Measurements from ENCODE around the gene SHH. TPM values are rescaled to one million over a fixed set of nuclear protein-coding genes. Genes with fewer than 3 reads are reported as not detected.

Gene SHH
- total RNA-seq, 4 donors from 2014 or later: not detected

- no peak for DNase-seq
- no peak overlapping the region for H3K4me3 ChIP-seq
- H3K36me3 ChIP-seq: peaks cover 14 to 99% (median 25%) of the 10 kb centered on the region in 3 donors
- intact Hi-C loops (cut with DNase I): loop anchor here (10.0 kb wide), 1 partner anchor 172 kb away; no protein-coding TSS in a partner anchor
- H3K27me3 ChIP-seq: no peaks in the 10 kb centered on the region
- no peaks in the 10 kb centered on the region for H3K4me1 ChIP-seq
- H3K9me3 ChIP-seq: no peaks in the 10 kb centered on the region
- WGBS, 2 donors: 86 to 89% methylated on average over 5 of the region's 8 CpGs
- TF ChIP-seq POLR2A (IDR thresholded peaks at IDR 0.05): no peak
- TF ChIP-seq, protein P1, sequence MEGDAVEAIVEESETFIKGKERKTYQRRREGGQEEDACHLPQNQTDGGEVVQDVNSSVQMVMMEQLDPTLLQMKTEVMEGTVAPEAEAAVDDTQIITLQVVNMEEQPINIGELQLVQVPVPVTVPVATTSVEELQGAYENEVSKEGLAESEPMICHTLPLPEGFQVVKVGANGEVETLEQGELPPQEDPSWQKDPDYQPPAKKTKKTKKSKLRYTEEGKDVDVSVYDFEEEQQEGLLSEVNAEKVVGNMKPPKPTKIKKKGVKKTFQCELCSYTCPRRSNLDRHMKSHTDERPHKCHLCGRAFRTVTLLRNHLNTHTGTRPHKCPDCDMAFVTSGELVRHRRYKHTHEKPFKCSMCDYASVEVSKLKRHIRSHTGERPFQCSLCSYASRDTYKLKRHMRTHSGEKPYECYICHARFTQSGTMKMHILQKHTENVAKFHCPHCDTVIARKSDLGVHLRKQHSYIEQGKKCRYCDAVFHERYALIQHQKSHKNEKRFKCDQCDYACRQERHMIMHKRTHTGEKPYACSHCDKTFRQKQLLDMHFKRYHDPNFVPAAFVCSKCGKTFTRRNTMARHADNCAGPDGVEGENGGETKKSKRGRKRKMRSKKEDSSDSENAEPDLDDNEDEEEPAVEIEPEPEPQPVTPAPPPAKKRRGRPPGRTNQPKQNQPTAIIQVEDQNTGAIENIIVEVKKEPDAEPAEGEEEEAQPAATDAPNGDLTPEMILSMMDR (IDR thresholded peaks at IDR 0.05): no peak
- no peak overlapping the region for H3K27ac ChIP-seq
These were observed 35.7 kb downstream of the SHH start for GRCh38 chr7:155776606-155777005.

- no peak for DNase-seq
- H3K27ac ChIP-seq: no peak overlapping the region
- peaks cover 14 to 99% (median 25%) of the 10 kb centered on the region in 3 donors for H3K36me3 ChIP-seq
- no peak overlapping the region for H3K4me3 ChIP-seq
- H3K27me3 ChIP-seq: no peaks in the 10 kb centered on the region
- no peak for TF ChIP-seq POLR2A (IDR thresholded peaks at IDR 0.05)
- TF ChIP-seq, protein P1 (IDR thresholded peaks at IDR 0.05): no peak
- no peaks in the 10 kb centered on the region for H3K9me3 ChIP-seq
- intact Hi-C loops (cut with DNase I): loop anchor here (10.0 kb wide), 1 partner anchor 171 kb away; no protein-coding TSS in a partner anchor
- H3K4me1 ChIP-seq: no peaks in the 10 kb centered on the region
- 76 to 86% methylated on average over 3 to 7 of the region's 7 CpGs for WGBS, 2 donors
These were observed 36.6 kb downstream of the SHH start for GRCh38 chr7:155775691-155776090.

DNA sequence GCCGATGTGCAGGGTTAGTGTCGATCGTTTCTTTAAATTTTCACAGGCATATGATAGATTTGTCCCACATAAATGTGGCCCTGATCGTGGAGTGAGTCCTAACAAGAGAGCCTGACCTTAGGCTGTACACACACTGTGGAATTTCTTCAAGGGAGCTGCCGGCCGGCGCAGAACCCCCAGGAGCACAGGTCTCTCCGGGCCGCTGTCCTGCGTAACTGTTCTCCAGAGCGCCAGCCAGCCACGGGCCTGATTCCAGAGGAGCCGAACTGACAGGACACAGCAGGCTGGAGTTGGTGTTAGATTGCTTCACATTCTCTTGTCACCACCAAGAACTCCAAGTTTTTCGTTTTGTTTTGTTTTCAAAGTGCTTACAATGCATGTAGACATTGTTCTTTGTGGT, 37.3 kb downstream of the SHH start:
- no peak for DNase-seq
- no peak for TF ChIP-seq POLR2A (IDR thresholded peaks at IDR 0.05)
- TF ChIP-seq, protein P1 (IDR thresholded peaks at IDR 0.05): no peak
- 85 to 97% methylated on average over 10 to 14 of the region's 14 CpGs for WGBS, 2 donors
- intact Hi-C loops (cut with DNase I): loop anchor here (10.0 kb wide), 1 partner anchor 170 kb away; no protein-coding TSS in a partner anchor
- Histone ChIP-seq H3K9me3 (no peaks in the 10 kb centered on the region), H3K27ac (no peak overlapping the region), H3K27me3 (no peaks in the 10 kb centered on the region), H3K36me3 (peaks cover 14 to 99% (median 28%) of the 10 kb centered on the region in 3 donors), H3K4me1 (peaks cover 0 to 5% (median 0%) of the 10 kb centered on the region in 3 donors), H3K4me3 (no peak overlapping the region)

DNA sequence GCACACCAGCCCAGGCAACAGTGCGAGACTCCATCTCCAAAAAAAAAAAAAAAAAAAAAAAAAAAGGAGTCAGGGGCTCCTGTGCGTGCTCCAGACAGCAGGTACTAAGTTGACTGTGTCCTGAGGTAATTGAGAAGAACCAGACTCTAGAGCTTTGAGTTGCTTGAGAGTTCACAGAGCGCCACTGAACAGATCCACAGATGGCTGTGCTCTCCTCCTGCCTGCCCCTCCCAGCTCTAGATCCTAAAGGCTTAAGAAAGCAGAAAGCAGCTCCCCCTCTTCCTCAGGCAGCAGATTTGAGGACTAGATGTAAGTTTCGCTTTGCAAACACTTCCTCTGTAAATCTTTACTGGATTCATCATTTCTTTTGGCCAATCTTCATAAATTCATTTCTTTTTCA, 38.7 kb downstream of the SHH start:
- H3K27ac ChIP-seq: no peak overlapping the region
- DNase-seq: no peak
- no peak overlapping the region for H3K4me3 ChIP-seq
- H3K4me1 ChIP-seq: peaks cover 0 to 8% (median 0%) of the 10 kb centered on the region in 3 donors
- TF ChIP-seq, protein P1 (IDR thresholded peaks at IDR 0.05): no peak
- no peak for TF ChIP-seq POLR2A (IDR thresholded peaks at IDR 0.05)
- H3K9me3 ChIP-seq: no peaks in the 10 kb centered on the region
- H3K36me3 ChIP-seq: peaks cover 11 to 99% (median 37%) of the 10 kb centered on the region in 3 donors
- intact Hi-C loops (cut with DNase I): loop anchor here (10.0 kb wide), 1 partner anchor 169 kb away; no protein-coding TSS in a partner anchor
- H3K27me3 ChIP-seq: no peaks in the 10 kb centered on the region
- WGBS, 2 donors: 92 to 98% methylated on average over 4 of the region's 4 CpGs

- H3K27ac ChIP-seq: no peak overlapping the region
- DNase-seq: no peak
- intact Hi-C loops (cut with DNase I): loop anchor here (10.0 kb wide), 1 partner anchor 165 kb away; no protein-coding TSS in a partner anchor
- no peaks in the 10 kb centered on the region for H3K27me3 ChIP-seq
- no peak for TF ChIP-seq POLR2A (IDR thresholded peaks at IDR 0.05)
- TF ChIP-seq, protein P1 (IDR thresholded peaks at IDR 0.05): no peak
- peaks cover 0 to 8% (median 0%) of the 10 kb centered on the region in 3 donors for H3K4me1 ChIP-seq
- H3K4me3 ChIP-seq: no peak overlapping the region
- no peaks in the 10 kb centered on the region for H3K9me3 ChIP-seq
- H3K36me3 ChIP-seq: peaks cover 6 to 97% (median 36%) of the 10 kb centered on the region in 3 donors
- WGBS, 2 donors: 79 to 81% methylated on average over 3 to 6 of the region's 6 CpGs
These were observed 42.0 kb downstream of the SHH start for GRCh38 chr7:155770241-155770640.
